HFF-Myc (cell line): Measurements from ENCODE around the gene MBD2.
"Not testable (repeated sequence)": the region's sequence is repeated elsewhere in the genome, so short reads cannot be mapped to it uniquely, and the experiment has no call there.

Source experiments
- DNase-seq: peaks from one replicate; pipeline ENCODE4 v3.0.0-alpha.2; 2011; ENCODE audit warnings: low read depth; ENCODE audit errors: extremely low read depth
- H3K4me3 ChIP-seq: replicated peaks from 2 replicates; pipeline ENCODE4 v1.5.1; 2011; ENCODE audit warnings: low read depth, mild to moderate bottlenecking, control low read depth, low read length
- CTCF ChIP-seq: IDR thresholded peaks from 2 replicates; pipeline ENCODE4 v1.5.1; 2012; ENCODE audit warnings: mild to moderate bottlenecking, low read depth, low read length, control low read depth; ENCODE audit errors: missing control alignments

The MBD2 gene

GRCh38 chr18:54228364-54228763, 3.9 kb upstream of the MBD2 start:
- no peak overlapping the region for H3K4me3 ChIP-seq
- no peak for TF ChIP-seq CTCF
- no peak for DNase-seq

GRCh38 chr18:54223568-54224241, 764 bp downstream of the MBD2 start:
- peak overlapping the region; percentile 50 for H3K4me3 ChIP-seq
- DNase-seq = peak; percentile 81
- no peak for TF ChIP-seq CTCF

- peak; percentile 11 for TF ChIP-seq CTCF
- peak overlapping the region; percentile 50 for H3K4me3 ChIP-seq
- no peak for DNase-seq
These were observed 1.4 kb downstream of the MBD2 start for GRCh38 chr18:54222922-54223567.

- TF ChIP-seq CTCF = no peak
- no peak for DNase-seq
- no peak overlapping the region for H3K4me3 ChIP-seq
These were observed 4.1 kb downstream of the MBD2 start for GRCh38 chr18:54220406-54220805.

GRCh38 chr18:54218803-54219202, 5.7 kb downstream of the MBD2 start:
- H3K4me3 ChIP-seq, DNase-seq: not testable (repeated sequence)

GRCh38 chr18:54218299-54218698, 6.2 kb downstream of the MBD2 start:
- DNase-seq = no peak
- no peak for TF ChIP-seq CTCF

GRCh38 chr18:54217624-54218023, 6.8 kb downstream of the MBD2 start:
- no peak for DNase-seq
- TF ChIP-seq CTCF = no peak
- no peak overlapping the region for H3K4me3 ChIP-seq

More at GRCh38 chr18:54218299-54218698, 6.2 kb downstream of the MBD2 start:
- H3K4me3 ChIP-seq = no peak overlapping the region
